ENCODE measurements around the gene TRMT6. TPM values are rescaled to one million over a fixed set of nuclear protein-coding genes. Genes with fewer than 3 reads are reported as not detected.

Gene TRMT6
- total RNA-seq, 1 donor from 2014 or later: 9.7 TPM

DNA sequence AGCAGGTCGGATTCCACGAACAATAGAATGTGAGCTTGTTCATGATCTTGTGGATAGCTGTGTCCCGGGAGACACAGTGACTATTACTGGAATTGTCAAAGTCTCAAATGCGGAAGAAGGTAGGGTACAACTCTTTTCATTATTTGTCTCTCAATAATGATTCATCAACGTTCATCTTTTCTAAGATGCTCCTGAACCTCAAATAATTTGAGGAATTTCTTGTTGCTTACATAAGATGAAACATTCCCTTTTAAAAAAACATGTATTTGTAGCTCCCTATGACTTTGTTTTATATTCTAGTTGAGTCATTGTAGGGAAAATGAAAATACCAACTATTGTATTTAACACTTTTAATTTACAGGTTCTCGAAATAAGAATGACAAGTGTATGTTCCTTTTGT is 17.1 kb upstream of the TRMT6 start:
- H3K4me1 Mint-ChIP-seq (ENCODE audit: low read depth): peaks cover 6% of the 10 kb centered on the region
- no peak overlapping the region for H3K27ac Mint-ChIP-seq (ENCODE audit: unreplicated experiment)
- no peaks in the 10 kb centered on the region for H3K9me3 Mint-ChIP-seq (ENCODE audit: low read depth)
- H3K27me3 Mint-ChIP-seq (ENCODE audit: low read depth): no peaks in the 10 kb centered on the region
- H3K4me3 Mint-ChIP-seq (ENCODE audit: unreplicated experiment): no peak overlapping the region
- peaks cover 3% of the 10 kb centered on the region for H3K36me3 Mint-ChIP-seq (ENCODE audit: low read depth)
- TF ChIP-seq, protein P1, sequence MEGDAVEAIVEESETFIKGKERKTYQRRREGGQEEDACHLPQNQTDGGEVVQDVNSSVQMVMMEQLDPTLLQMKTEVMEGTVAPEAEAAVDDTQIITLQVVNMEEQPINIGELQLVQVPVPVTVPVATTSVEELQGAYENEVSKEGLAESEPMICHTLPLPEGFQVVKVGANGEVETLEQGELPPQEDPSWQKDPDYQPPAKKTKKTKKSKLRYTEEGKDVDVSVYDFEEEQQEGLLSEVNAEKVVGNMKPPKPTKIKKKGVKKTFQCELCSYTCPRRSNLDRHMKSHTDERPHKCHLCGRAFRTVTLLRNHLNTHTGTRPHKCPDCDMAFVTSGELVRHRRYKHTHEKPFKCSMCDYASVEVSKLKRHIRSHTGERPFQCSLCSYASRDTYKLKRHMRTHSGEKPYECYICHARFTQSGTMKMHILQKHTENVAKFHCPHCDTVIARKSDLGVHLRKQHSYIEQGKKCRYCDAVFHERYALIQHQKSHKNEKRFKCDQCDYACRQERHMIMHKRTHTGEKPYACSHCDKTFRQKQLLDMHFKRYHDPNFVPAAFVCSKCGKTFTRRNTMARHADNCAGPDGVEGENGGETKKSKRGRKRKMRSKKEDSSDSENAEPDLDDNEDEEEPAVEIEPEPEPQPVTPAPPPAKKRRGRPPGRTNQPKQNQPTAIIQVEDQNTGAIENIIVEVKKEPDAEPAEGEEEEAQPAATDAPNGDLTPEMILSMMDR (IDR thresholded peaks at IDR 0.05): no peak
- DNase-seq (ENCODE audit: low spot score): no peak

GRCh38 chr20:5949943-5950270 is 426 bp downstream of the TRMT6 start:
- TF ChIP-seq, protein P1 (IDR thresholded peaks at IDR 0.05): no peak
- Mint-ChIP-seq H3K27me3 (ENCODE audit: low read depth) (no peaks in the 10 kb centered on the region), H3K4me3 (ENCODE audit: unreplicated experiment) (peak overlapping the region; percentile 98), H3K4me1 (ENCODE audit: low read depth) (peaks cover 28% of the 10 kb centered on the region), H3K27ac (ENCODE audit: unreplicated experiment) (peak overlapping the region; percentile 97), H3K36me3 (ENCODE audit: low read depth) (peaks cover 6% of the 10 kb centered on the region), H3K9me3 (ENCODE audit: low read depth) (no peaks in the 10 kb centered on the region)
- no peak for DNase-seq (ENCODE audit: low spot score)

- Mint-ChIP-seq H3K9me3 (ENCODE audit: low read depth) (no peaks in the 10 kb centered on the region), H3K27me3 (ENCODE audit: low read depth) (no peaks in the 10 kb centered on the region), H3K4me3 (ENCODE audit: unreplicated experiment) (no peak overlapping the region), H3K4me1 (ENCODE audit: low read depth) (peaks cover 28% of the 10 kb centered on the region), H3K27ac (ENCODE audit: unreplicated experiment) (no peak overlapping the region), H3K36me3 (ENCODE audit: low read depth) (peaks cover 18% of the 10 kb centered on the region)
- TF ChIP-seq, protein P1 (IDR thresholded peaks at IDR 0.05): no peak
- DNase-seq (ENCODE audit: low spot score): no peak
These were observed 3.1 kb downstream of the TRMT6 start for GRCh38 chr20:5947276-5947675.

DNA sequence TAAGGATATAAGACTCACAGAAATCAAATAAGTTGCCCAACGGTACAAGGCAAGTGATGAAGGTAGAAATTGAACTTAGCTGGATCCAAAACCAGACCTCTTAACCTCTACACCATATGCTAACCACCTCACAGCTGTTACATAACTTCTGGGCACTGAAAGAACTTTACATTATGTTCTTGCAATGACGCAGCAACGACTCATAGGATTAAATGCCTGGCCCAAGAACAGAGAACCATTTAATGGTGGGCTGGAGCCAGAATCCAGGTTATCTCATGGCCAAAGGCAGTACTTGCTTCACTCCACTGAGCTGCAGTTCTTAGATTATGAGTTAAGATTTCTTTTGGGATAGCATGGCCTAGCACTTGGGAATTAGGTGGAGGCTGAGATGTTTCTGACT is 4.4 kb downstream of the TRMT6 start:
- Mint-ChIP-seq H3K9me3 (ENCODE audit: low read depth) (no peaks in the 10 kb centered on the region), H3K4me1 (ENCODE audit: low read depth) (peaks cover 17% of the 10 kb centered on the region), H3K36me3 (ENCODE audit: low read depth) (peaks cover 26% of the 10 kb centered on the region), H3K27me3 (ENCODE audit: low read depth) (no peaks in the 10 kb centered on the region), H3K4me3 (ENCODE audit: unreplicated experiment) (no peak overlapping the region), H3K27ac (ENCODE audit: unreplicated experiment) (no peak overlapping the region)
- DNase-seq (ENCODE audit: low spot score): no peak
- TF ChIP-seq, protein P1 (IDR thresholded peaks at IDR 0.05): no peak

DNA sequence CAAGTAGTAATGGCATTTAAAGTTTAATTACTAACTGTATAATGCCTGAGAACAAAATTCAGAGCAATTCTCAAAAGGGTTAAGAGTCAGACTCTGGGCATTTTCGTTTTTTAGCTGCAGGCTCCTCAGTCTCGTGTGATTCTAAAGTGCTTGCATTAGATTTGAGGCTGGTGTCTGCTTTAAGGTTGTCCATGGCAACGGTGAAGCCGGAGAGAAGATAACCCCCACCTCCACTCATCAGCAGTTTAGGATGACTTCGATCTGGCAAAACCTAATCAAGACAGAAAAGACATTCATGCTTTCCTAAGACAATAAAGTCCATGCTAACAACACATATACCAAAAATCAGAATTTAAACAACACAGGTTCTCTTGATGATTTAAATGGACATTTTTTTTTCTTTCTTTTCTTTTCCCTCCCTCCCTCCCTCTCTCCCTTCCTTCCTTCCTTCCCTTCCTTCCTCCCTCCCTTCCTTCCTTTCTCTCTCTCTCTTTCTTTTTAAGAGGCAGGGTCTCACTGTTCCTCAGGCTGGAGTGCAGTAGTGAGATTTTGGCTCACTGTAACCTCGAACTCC is 11.8 kb downstream of the TRMT6 start:
- Mint-ChIP-seq H3K27me3 (ENCODE audit: low read depth) (no peaks in the 10 kb centered on the region), H3K36me3 (ENCODE audit: low read depth) (peaks cover 25% of the 10 kb centered on the region), H3K9me3 (ENCODE audit: low read depth) (no peaks in the 10 kb centered on the region), H3K27ac (ENCODE audit: unreplicated experiment) (no peak overlapping the region), H3K4me1 (ENCODE audit: low read depth) (no peaks in the 10 kb centered on the region), H3K4me3 (ENCODE audit: unreplicated experiment) (no peak overlapping the region)
- DNase-seq (ENCODE audit: low spot score): no peak
- TF ChIP-seq, protein P1 (IDR thresholded peaks at IDR 0.05): no peak

All from chondrocyte (in vitro differentiated cells).